DMS 273 treated with DMSO at 0.1 percent for 48 hours (cell line): ENCODE data around the gene ABCA12.

Source experiments
- DNase-seq: peaks from one replicate; lab custom pipeline; 2025; lab: John Stamatoyannopoulos, UW

ABCA12 gene

GRCh38 chr2:214966420-214966819 is 172.0 kb downstream of the ABCA12 start:
- DNase-seq: no peak

GRCh38 chr2:214960677-214961076 is 177.7 kb downstream of the ABCA12 start:
- no peak for DNase-seq

DNA sequence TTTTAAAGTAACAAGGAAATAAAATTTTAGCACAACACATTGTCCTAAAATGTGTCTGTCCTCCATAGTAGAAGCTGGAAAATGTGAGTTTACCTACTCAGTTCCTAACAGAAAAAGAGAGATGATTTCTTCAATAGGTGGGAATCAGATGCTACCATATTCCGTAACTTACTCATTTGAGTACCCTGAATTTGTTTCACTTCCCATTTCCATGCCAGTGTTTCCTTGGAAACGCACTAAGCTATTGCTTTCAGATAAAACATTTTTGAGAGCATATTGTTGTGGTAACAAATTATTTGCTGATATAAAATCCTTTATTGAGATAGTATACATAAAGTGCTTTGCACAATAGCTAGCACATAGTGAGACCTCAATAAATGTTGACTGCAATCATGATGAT is 191.5 kb downstream of the ABCA12 start:
- no peak for DNase-seq

GRCh38 chr2:214934006-214934405 is 204.4 kb downstream of the ABCA12 start:
- no peak for DNase-seq

GRCh38 chr2:214904634-214905033 is 233.8 kb downstream of the ABCA12 start:
- DNase-seq: no peak

- no peak for DNase-seq
Measured at GRCh38 chr2:214904176-214904575, 234.2 kb downstream of the ABCA12 start.

DNA sequence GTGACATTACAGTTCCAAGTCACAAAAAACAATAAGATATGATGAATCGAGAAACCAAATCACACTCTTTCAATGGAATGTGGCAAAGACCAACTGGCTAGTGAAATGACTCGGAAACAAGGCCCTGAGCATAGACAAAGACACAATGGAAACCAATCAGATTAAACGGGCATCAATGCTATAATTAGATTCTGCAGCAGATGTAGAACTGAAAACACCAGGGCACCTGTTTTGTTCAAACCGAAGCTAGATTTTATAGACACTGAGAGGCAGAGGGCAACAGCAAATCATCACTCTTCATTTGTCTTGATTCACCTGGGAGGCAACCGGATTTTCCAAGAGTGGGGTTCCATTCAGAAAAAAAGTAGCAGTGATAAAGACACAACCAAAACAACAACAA is 236.1 kb downstream of the ABCA12 start:
- DNase-seq: no peak

GRCh38 chr2:214899751-214900150 is 238.7 kb downstream of the ABCA12 start:
- DNase-seq: no peak

GRCh38 chr2:214896274-214896673 is 242.2 kb downstream of the ABCA12 start:
- no peak for DNase-seq

DNA sequence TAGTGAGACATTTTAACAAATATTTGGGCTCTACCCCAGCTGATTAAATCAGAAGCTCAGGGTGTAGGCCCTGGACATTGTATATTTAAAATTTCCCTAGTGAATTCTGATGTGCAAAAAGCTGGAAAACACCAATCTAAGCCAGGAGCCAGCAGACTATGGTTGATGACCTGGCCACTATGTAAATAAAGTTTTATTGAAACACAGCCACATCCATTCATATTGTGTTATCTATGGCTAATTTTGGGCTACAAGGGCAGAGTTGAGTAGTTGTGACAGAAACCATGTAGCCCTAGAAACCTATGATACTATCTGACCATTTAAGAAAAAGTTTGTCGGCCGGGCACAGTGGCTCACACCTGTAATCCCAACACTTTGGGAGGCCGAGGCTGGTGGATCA is 243.0 kb downstream of the ABCA12 start:
- no peak for DNase-seq

GRCh38 chr2:214889301-214889700 is 249.1 kb downstream of the ABCA12 start:
- DNase-seq: no peak

- DNase-seq: no peak
Measured at GRCh38 chr2:214881647-214882202, 256.7 kb downstream of the ABCA12 start.
